Kidney (tissue), 14 donors: ENCODE measurements around the gene NGRN. TPM values are rescaled to one million over a fixed set of nuclear protein-coding genes. Genes with fewer than 3 reads are reported as not detected.
A peak's percentile ranks its signal among the peaks of the same experiment; 100 is the strongest.

ENCODE experiments used
- DNase-seq, 5 donors: peaks; one replicate each; pipeline ENCODE4 v3.0.0-alpha.2; 2013 to 2020
- FAIRE-seq: peaks from 2 replicates; lab custom pipeline; 2012; peaks lifted over from hg19 to GRCh38; lab: Jason Lieb, UNC
- H3K27ac ChIP-seq, 2 donors: one replicate each; pipeline ENCODE4 v1.7.0; 2013; ENCODE audit warnings: low read depth in 2 of 2, low read length in 2 of 2, inconsistent platforms in 1 of 2
- H3K27me3 ChIP-seq: one replicate; pipeline ENCODE4 v1.7.1; 2013; ENCODE audit warnings: low read length, inconsistent platforms; ENCODE audit not compliant: control insufficient read depth, insufficient read depth
- H3K36me3 ChIP-seq, 3 donors: one replicate each; pipeline versions ENCODE4 v1.7.0 to v1.7.1; 2013; ENCODE audit warnings: low read length in 3 of 3, control low read depth in 1 of 3, inconsistent platforms in 1 of 3; ENCODE audit not compliant: insufficient read depth in 3 of 3, control insufficient read depth in 2 of 3
- H3K4me1 ChIP-seq, 3 donors: one replicate each; pipeline versions ENCODE4 v1.7.0 to v1.7.1; 2013; ENCODE audit warnings: low read length in 3 of 3, inconsistent platforms in 1 of 3, low read depth in 1 of 3; ENCODE audit not compliant: control insufficient read depth in 2 of 3, insufficient read depth in 2 of 3
- H3K4me3 ChIP-seq, 3 donors: one replicate each; pipeline versions ENCODE4 v1.7.0 to v1.8.1; 2013; ENCODE audit warnings: low read length in 3 of 3, control low read depth in 1 of 3, inconsistent platforms in 1 of 3
- H3K9ac ChIP-seq, 3 donors: one replicate each; pipeline versions ENCODE4 v1.7.0 to v1.7.1; 2013; ENCODE audit warnings: low read length in 3 of 3, control low read depth in 1 of 3, inconsistent platforms in 1 of 3
- H3K9me3 ChIP-seq, 3 donors: one replicate each; pipeline versions ENCODE4 v1.7.0 to v1.7.1; 2013; ENCODE audit warnings: low read length in 3 of 3, control low read depth in 1 of 3, inconsistent platforms in 1 of 3; ENCODE audit not compliant: control insufficient read depth in 2 of 3, insufficient read depth in 1 of 3
- intact Hi-C: fragments of 100-400 bp; cut with DNase I; formaldehyde crosslinking; loops from one replicate; pipeline ENCODE4 v1.11.1; 2022
- polyA plus RNA-seq: library from polyadenylated mRNA; stranded (reverse); fragments of 350-450 nt; fragmentation: Illumina TruSeq; extraction: RNeasy Lipid Tissue Mini Kit (QIAGEN cat#74804); gene quantifications from one replicate; pipeline ENCODE4 v1.2.3, GENCODE V29; 2014; ENCODE audit warnings: low read depth, low replicate concordance; ENCODE audit not compliant: insufficient read depth
- total RNA-seq: library from RNA; stranded (reverse); fragmentation: NEBNext Ultra II Directional; extraction: Animal tissue kit (Norgen Biotek cat#: 25700); gene quantifications from one replicate; pipeline ENCODE4 v1.2.1, GENCODE V29; 2021
- TF ChIP-seq, protein P1 (sequence below): IDR thresholded peaks from 3 replicates; pipeline ENCODE4 v1.5.1; 2012; ENCODE audit warnings: mild to moderate bottlenecking, moderate library complexity, borderline replicate concordance; ENCODE audit not compliant: insufficient read depth; ENCODE audit errors: extremely low read depth
- donor health status: control.
- donor health status: control.
- donor health status: control.
- donor health status: control.
- donor health status: control.
- donor health status: DM: yes; HTN: yes; CAD: no.
- donor health status: Normal renal cell carcinoma (clear cell type).

Gene NGRN
- total and polyA plus RNA-seq, 2 donors from 2014 or later, result 81.9 to 93.8 TPM

DNA sequence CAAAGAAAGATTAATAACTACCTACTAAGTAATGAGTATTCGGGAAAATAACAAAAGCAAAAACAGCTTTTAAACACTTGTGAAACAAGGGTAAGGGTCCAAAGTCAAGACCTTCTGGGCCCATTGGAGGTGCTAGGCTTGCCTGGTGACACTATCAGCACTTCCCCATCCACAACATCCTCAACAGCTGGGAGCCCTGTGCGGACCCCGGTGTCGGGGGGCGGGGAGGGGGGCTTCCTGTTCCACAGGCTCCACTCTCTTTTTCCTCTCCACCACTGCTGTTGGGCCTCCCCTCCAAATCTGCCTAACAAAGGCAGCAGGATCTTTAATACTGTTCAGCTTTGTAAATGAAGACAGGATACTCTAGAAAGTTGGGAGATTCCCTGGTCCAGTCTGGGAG, 21.6 kb downstream of the NGRN start:
- Histone ChIP-seq H3K4me1 (no peaks in the 10 kb centered on the region), H3K9me3 (no peaks in the 10 kb centered on the region), H3K4me3 (no peak overlapping the region), H3K9ac (no peak overlapping the region), H3K36me3 (no peaks in the 10 kb centered on the region), H3K27me3 (no peaks in the 10 kb centered on the region), H3K27ac (no peak overlapping the region)
- DNase-seq, result no peak
- no peak for FAIRE-seq
- intact Hi-C loops, result no loop called here
- TF ChIP-seq, protein P1, sequence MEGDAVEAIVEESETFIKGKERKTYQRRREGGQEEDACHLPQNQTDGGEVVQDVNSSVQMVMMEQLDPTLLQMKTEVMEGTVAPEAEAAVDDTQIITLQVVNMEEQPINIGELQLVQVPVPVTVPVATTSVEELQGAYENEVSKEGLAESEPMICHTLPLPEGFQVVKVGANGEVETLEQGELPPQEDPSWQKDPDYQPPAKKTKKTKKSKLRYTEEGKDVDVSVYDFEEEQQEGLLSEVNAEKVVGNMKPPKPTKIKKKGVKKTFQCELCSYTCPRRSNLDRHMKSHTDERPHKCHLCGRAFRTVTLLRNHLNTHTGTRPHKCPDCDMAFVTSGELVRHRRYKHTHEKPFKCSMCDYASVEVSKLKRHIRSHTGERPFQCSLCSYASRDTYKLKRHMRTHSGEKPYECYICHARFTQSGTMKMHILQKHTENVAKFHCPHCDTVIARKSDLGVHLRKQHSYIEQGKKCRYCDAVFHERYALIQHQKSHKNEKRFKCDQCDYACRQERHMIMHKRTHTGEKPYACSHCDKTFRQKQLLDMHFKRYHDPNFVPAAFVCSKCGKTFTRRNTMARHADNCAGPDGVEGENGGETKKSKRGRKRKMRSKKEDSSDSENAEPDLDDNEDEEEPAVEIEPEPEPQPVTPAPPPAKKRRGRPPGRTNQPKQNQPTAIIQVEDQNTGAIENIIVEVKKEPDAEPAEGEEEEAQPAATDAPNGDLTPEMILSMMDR, result no peak

DNA sequence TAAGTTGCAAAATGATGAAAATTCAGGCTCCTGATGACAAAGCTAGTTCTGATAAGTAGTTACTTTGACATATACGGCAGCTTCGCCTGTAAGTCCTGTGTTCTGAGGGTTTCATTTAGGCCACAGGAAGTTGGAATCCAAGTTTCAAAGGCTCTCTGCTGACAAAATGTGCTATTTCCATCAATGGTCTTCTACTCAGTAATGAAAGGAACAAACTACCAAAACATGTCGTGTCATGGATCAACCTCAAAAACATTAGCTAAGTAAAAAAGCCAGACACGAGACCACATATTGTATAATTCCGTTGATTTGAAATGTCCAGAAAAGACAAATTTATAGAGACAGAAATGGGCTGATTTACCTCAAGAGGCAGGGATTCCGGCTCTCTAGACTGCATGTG, 22.5 kb downstream of the NGRN start:
- intact Hi-C loops, result no loop called here

DNA sequence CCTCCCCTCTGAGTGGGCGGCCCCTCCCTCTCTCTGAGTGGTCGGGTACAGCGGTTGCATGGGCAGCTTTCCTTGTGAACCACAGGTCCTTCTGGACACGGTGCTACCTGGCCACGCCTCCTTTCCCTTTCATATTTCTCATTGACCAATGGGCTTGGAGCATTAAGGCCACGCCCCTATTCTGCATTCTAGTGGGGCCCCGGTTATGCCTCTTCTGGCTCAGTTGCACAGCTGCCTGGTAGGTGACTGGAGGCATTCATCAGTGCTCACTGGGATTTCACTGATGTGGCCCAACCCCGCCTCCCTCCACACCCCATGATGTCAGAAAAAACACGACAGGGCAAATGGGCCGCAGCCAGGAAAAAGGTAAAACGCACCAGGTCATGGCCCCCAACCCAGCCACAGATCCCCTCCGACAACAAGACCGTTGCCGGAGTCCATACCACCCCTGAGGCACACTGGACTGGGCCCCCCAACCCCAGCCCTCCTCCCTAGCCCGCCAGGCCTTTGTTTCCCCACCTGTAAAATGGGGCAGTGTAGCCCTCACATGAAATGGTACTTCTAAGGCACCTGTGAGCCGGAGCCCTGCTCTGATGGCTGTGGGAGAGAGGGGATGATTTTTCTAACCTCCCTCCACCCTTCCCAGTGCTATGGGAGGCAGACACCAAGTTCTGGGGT, 26.3 kb downstream of the NGRN start:
- no peaks in the 10 kb centered on the region for H3K27me3 ChIP-seq
- no peaks in the 10 kb centered on the region for H3K4me1 ChIP-seq
- DNase-seq (peak in 1 of 5 donors; percentile 17), FAIRE-seq (no peak)
- TF ChIP-seq, protein P1, result no peak
- no peak overlapping the region for H3K4me3 ChIP-seq
- intact Hi-C loops, result no loop called here
- no peak overlapping the region for H3K9ac ChIP-seq
- no peaks in the 10 kb centered on the region for H3K9me3 ChIP-seq
- H3K27ac ChIP-seq, result no peak overlapping the region
- H3K36me3 ChIP-seq, result no peaks in the 10 kb centered on the region

More for the DNA sequence above, 22.5 kb downstream of the NGRN start:
- Histone ChIP-seq H3K27me3 (no peaks in the 10 kb centered on the region), H3K9me3 (no peaks in the 10 kb centered on the region), H3K4me1 (no peaks in the 10 kb centered on the region), H3K9ac (no peak overlapping the region), H3K4me3 (no peak overlapping the region), H3K27ac (no peak overlapping the region), H3K36me3 (no peaks in the 10 kb centered on the region)
- TF ChIP-seq, protein P1, result no peak
- FAIRE-seq, result no peak
- no peak for DNase-seq
